A549 (cell line): ENCODE results near the gene SLC32A1.

ENCODE experiments used
- CEBPB ChIP-seq, 2 experiments: fragments of >200 bp in 1 of 2; sonication (Bioruptor Twin) in 1 of 2; formaldehyde crosslinking in 1 of 2; IDR thresholded peaks; 2 replicates each; pipeline ENCODE4 v1.6.1; 2012 to 2016
- EP300 ChIP-seq, 2 experiments: fragments of >200 bp; sonication (Bioruptor Twin); formaldehyde crosslinking; IDR thresholded peaks; 2 replicates in 1 of 2; 3 replicates in 1 of 2; pipeline ENCODE4 v1.6.1; 2016 to 2017
- HOXB13 ChIP-seq: fragments of 250-450 bp; sonication (Bioruptor Pico); IDR thresholded peaks from 2 replicates; pipeline ENCODE4 v1.5.0; 2020; ENCODE audit warnings: low read depth, mild to moderate bottlenecking, moderate library complexity
- POLR2A ChIP-seq: IDR thresholded peaks from 2 replicates; pipeline ENCODE4 v1.6.1; 2012; ENCODE audit warnings: mild to moderate bottlenecking, low read length
- SMC3 ChIP-seq: fragments of >200 bp; sonication (Bioruptor Twin); formaldehyde crosslinking; IDR thresholded peaks from 3 replicates; pipeline ENCODE4 v1.6.1; 2018; ENCODE audit warnings: inconsistent platforms
- ZNF302 ChIP-seq: fragments of 250-450 bp; sonication (Bioruptor Pico); IDR thresholded peaks from 2 replicates; pipeline ENCODE4 v1.9.0; 2021; ENCODE audit warnings: inconsistent platforms, mild to moderate bottlenecking, moderate library complexity
- TF ChIP-seq, protein P1 (sequence below): fragments of >200 bp; sonication (Bioruptor Twin); formaldehyde crosslinking; IDR thresholded peaks from 3 replicates; pipeline ENCODE4 v1.5.1; 2016

DNA sequence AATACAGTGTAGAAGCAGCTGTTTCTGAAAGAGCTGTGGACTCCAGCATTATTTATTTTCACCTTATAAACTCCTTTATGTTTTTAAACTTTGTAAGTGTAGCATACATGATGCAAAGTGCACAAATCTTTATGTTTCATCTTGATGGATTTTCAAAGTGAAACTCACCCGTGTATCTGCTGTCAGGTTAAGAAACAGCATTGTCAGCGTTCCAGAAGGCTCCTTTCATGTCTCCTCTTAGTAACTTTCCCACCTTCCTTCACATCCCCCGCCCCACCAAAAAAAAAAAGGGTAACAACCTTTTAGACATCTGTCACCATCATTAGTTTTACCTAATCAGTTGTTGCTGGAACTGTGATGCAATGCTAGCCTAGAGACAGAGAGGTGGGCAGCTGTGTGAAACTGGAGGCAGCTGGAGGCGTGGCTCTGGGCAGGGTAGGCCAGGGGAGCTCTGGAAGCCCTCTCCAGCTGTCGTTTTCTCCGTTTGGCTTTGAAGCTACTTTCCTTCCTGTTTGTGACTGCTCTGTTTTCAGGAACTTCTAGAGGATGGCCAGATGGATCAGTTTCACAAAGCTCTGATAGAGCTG lies 31.1 kb downstream of the SLC32A1 start:
- no peak for TF ChIP-seq CEBPB (IDR thresholded peaks at IDR 0.05)
- no peak for TF ChIP-seq ZNF302 (CRISPR knock-in tag)
- TF ChIP-seq, protein P1, sequence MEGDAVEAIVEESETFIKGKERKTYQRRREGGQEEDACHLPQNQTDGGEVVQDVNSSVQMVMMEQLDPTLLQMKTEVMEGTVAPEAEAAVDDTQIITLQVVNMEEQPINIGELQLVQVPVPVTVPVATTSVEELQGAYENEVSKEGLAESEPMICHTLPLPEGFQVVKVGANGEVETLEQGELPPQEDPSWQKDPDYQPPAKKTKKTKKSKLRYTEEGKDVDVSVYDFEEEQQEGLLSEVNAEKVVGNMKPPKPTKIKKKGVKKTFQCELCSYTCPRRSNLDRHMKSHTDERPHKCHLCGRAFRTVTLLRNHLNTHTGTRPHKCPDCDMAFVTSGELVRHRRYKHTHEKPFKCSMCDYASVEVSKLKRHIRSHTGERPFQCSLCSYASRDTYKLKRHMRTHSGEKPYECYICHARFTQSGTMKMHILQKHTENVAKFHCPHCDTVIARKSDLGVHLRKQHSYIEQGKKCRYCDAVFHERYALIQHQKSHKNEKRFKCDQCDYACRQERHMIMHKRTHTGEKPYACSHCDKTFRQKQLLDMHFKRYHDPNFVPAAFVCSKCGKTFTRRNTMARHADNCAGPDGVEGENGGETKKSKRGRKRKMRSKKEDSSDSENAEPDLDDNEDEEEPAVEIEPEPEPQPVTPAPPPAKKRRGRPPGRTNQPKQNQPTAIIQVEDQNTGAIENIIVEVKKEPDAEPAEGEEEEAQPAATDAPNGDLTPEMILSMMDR: no peak
- TF ChIP-seq HOXB13 (CRISPR knock-in tag): no peak
- no peak for TF ChIP-seq POLR2A
- no peak for TF ChIP-seq SMC3
- no peak for TF ChIP-seq EP300 (IDR thresholded peaks at IDR 0.05)
